Dedifferentiated amniotic fluid mesenchymal stem cell (primary cell): ENCODE data around the gene RICTOR.

ENCODE experiments used
- DNase-seq: peaks from one replicate; pipeline ENCODE4 v3.0.0-alpha.2; 2016; ENCODE audit errors: extremely low spot score

The RICTOR gene

GRCh38 chr5:39100301-39100850 lies 26.2 kb upstream of the RICTOR start:
- no peak for DNase-seq

GRCh38 chr5:39099831-39100230 lies 25.6 kb upstream of the RICTOR start:
- DNase-seq = no peak

GRCh38 chr5:39093352-39093751 lies 19.2 kb upstream of the RICTOR start:
- DNase-seq = no peak

GRCh38 chr5:39092581-39093351 lies 18.6 kb upstream of the RICTOR start:
- no peak for DNase-seq

GRCh38 chr5:39091940-39092580 lies 17.9 kb upstream of the RICTOR start:
- DNase-seq = no peak

GRCh38 chr5:39083968-39084367 lies 9.8 kb upstream of the RICTOR start:
- no peak for DNase-seq

- DNase-seq = no peak
Measured at GRCh38 chr5:39082995-39083394, 8.8 kb upstream of the RICTOR start.

- DNase-seq = peak; percentile 75
Measured at GRCh38 chr5:39080597-39081204, 6.5 kb upstream of the RICTOR start.

GRCh38 chr5:39080168-39080567 lies 6.0 kb upstream of the RICTOR start:
- no peak for DNase-seq

- no peak for DNase-seq
Measured at GRCh38 chr5:39079147-39079546, 4.9 kb upstream of the RICTOR start.

- no peak for DNase-seq
Measured at GRCh38 chr5:39076757-39077728, 2.8 kb upstream of the RICTOR start.

- no peak for DNase-seq
Measured at GRCh38 chr5:39076101-39076756, 2.0 kb upstream of the RICTOR start.

GRCh38 chr5:39073767-39074016 lies 507 bp downstream of the RICTOR start:
- DNase-seq = no peak

- no peak for DNase-seq
Measured at GRCh38 chr5:39072925-39073766, 1.1 kb downstream of the RICTOR start.

- no peak for DNase-seq
Measured at GRCh38 chr5:39068099-39068498, 6.1 kb downstream of the RICTOR start.

GRCh38 chr5:39064450-39064849 lies 9.7 kb downstream of the RICTOR start:
- DNase-seq = no peak

GRCh38 chr5:39063037-39063436 lies 11.2 kb downstream of the RICTOR start:
- DNase-seq = no peak

GRCh38 chr5:39062530-39062929 lies 11.7 kb downstream of the RICTOR start:
- DNase-seq = no peak

- no peak for DNase-seq
Measured at GRCh38 chr5:39062104-39062503, 12.1 kb downstream of the RICTOR start.

- no peak for DNase-seq
Measured at GRCh38 chr5:39059064-39059463, 15.1 kb downstream of the RICTOR start.
